GM18502 (cell line): ENCODE results near the gene NDUFS1.
A peak's percentile ranks its signal among the peaks of the same experiment; 100 is the strongest.
"Not testable (repeated sequence)": the region's sequence is repeated elsewhere in the genome, so short reads cannot be mapped to it uniquely, and the experiment has no call there.

Experiments
- ATAC-seq: cut with Tn5 transposase; IDR thresholded peaks from one replicate; pipeline ENCODE4 v1.9.1; 2021; ENCODE audit warnings: mild to moderate bottlenecking; ENCODE audit not compliant: unreplicated experiment, poor library complexity

NDUFS1 gene

DNA sequence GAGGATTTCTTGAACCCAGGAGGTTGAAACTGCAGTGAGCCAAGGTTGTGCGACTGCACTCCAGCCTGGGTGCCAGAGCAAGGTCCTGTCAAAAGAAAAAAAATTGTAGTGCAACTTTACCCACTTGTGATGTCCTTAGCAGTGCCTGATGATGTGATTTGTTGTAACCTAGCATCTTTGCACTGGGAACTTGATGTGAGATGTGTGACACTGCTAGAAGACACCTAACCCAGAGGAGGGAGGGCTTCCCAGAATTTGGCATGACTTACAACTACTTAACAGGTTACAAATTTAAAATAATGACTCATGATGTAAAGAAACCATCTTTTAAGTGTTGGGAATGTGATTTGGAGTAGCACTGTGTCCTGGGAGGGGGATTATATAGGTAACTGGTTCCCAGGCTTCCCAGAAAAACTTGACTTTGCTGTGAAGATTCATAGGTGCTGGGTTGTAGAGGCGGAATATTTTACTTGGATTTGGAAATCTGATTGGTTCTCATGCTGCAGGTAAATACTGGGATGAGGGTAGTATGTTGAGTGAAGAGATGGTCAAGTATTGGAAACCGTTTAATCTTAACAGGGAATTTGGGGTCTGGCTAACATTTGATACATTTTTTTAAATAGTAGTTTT is 4.1 kb upstream of the NDUFS1 start:
- no peak for ATAC-seq

DNA sequence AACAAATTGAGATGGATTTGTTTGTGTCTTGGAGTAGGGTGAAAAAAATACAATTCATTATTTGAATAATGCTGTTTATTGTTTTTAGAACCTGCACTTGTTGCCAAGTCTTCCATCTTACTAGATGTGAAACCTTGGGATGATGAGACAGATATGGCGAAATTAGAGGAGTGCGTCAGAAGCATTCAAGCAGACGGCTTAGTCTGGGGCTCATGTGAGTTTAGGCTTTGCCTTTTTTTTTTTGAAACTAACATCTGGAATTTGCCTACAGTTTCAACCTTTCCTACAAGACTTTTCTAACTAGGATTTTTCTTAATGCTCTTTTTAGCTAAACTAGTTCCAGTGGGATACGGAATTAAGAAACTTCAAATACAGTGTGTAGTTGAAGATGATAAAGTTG is 3.2 kb upstream of the NDUFS1 start:
- ATAC-seq: not testable (repeated sequence)

DNA sequence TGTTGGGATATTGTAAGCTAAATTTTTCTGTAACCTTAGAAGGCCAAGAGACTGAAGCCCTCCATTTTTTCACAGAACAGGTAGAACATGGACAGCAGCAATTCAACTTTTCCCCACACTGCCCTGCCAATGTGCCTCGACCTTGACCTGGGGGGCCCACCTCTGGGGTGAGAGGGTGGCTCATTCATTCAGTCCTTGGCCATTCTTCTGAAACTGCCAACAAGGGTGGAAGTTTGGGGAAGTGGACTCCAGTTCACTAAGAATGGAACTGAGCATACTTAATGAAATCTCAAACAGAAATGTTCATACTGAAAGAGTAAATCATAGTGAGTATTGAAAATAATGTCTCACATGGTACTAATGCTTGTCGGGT is 1.5 kb upstream of the NDUFS1 start:
- no peak for ATAC-seq

DNA sequence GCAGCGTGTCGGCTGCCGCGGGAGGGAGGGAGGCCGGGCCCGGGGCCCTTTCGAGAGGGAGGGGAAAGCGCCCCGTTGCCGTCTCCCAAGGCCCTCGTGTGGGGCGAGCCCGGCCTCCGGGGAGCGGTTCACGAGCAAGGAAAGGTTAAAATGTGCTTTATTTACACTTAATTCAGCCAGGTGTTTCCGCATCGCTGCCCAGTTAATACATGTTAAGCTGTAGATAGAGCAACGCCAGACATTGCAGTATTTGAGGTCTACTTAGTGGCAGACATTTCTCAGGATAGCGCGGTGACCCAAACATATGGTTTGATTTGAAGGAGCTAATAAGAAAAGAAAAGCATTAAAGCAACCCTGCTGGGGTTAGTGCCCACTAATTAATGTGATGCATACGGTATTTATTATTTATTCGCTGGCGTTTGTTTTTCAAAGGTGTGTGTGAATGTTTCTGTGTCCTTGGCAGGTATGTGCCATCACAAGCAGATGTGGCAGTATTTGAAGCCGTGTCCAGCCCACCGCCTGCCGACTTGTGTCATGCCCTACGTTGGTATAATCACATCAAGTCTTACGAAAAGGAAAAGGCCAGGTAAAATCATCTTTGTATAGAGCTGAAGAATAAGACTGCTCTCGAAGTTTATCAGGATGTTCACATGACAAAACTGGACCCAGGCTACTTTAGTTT is 1.0 kb upstream of the NDUFS1 start:
- ATAC-seq: peak; percentile 58

DNA sequence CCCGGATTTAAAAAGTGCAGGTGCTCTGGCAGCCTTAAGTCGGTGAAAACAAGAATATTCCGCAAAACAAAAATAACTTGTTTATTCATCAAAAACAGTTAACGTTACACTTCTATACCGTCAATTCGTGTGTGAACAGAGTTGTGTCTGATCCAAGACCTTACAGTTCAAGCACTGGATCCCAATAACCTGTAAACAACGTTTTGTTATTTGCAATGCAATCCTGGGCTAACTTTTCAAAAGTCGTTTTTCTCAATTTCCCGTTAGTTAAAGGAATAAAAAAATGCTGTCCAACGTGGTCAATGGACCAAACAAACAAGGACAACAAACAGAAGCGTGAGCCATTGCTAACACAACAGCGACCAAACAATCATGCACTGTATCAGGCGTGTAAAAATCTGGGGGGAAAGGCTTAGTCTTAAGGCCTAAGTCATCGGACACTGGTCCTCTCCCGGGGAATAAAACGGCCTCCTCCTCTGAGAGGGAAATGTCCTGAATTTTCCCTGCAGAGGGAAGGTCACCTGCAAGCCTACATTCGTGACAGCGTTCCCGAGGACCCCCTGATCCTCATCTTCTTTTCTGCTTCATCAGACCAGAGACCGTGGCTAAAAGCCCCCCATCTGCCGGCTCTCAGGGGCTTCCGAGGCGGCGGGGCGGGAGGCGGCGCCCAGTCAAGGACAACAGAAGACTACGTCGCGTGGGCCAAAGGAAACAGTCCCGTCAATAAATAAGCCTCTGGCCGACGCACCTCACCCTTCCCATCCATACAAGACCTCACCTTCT is 490 bp downstream of the NDUFS1 start:
- peak; percentile 15 for ATAC-seq

DNA sequence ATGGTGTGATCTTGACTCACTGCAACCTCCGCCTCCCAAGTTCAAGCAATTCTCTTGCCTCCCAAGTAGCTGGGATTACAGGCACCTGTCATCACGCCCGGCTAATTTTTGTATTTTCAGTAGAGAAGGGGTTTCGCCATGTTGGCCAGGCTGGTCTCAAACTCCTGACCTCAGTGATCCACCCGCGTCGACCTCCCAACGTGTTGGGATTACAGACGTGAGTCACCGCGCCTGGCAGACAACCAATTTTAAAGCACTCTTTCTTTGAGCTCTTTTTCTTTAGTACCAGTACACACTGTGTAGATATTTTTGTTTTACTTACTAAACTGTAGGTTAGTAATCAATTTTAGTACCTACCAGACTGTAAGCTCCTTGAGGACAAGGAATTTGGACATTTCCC is 2.2 kb downstream of the NDUFS1 start:
- ATAC-seq: not testable (repeated sequence)

DNA sequence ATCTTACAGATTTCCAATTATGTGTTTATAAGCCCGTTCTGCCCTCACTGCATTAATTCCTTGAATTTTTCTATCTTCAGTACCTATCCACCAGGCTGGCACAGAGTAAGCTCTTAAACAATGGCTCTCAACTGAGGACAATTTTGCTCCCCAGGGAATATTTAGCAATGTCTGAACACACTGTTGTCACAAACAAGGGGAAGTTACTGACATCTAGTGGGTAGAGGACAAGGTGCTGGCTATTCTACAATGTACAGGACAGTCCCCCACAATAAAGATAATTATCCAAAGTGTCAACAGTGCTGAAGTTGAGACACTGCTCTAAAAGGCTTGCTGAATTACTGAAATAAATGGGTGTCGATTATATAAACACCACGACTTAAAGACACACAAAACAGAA is 5.0 kb downstream of the NDUFS1 start:
- ATAC-seq: peak; percentile 45

DNA sequence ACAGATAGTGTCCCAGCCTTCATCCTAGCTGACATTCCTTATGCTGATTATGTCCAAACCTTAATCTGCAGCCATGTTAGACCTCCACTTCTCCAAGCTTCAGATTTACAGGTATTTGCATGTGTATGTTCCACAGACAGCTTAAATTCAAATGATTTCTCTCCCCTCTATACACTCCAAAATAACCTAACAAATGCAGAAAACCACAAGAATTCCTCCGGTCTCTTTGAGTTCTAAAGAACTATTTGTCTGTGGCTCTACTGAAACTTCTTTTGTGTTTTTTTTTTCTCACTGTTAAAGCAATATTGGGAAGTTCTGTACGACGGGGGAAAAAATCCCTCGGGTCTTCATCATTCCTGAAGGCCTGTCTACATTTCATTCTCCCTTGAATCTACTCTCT is 8.6 kb downstream of the NDUFS1 start:
- ATAC-seq: no peak

DNA sequence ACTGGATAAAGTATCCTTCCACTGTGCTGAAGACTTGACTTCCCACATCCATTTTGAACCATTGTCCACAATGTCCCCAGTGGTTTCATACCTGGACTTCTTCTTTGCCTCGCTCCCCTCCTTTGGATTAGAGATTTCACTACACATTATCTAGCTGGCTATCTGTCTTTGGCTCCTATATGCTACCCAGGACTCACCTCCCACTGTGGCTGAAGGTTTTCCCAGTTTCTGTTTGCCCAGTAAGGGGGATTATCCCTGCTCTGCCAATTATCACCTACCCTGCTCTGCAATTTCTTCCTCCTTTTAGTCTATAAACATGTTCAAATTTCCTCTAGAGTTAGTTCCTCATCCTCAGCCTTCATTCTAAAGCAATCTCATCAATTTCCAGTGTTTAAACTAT is 9.1 kb downstream of the NDUFS1 start:
- ATAC-seq: no peak

DNA sequence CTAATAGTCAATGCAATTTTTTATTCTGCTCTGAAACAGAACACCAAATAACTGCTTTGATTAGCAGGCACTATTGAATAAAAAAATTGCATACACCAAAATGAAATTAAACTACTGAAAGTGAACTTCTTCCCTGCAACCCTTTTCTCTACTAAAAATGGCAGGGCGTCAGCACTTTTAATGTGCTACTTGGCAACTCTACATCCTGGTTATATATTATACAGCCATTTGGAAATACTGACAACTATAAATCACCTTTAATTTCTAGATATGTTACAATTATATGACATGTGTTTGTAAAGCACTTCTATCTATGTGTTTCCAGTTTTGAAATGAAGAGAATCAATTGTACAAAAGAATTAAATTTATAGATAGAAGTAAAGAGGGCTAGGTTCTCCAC is 9.9 kb downstream of the NDUFS1 start:
- no peak for ATAC-seq

DNA sequence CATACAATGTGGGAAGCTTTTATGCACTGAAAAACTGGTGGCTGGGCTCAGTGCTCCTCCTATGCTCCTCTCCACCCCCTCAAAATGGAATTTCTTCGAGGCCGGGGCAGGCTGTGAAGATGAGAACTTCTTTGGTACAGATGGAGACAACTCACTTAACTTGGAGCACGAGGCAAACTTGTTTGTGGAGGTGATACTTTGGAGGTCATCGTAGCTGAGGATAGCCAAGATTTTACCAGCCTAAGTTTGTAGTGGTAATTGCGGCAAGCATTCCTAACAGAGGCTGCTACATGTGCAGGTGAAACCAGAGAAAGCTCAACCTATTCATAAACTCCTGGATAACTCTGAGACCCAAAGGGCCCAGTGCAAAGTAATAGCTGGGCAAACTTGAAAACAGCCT is 13.6 kb downstream of the NDUFS1 start:
- ATAC-seq: no peak

DNA sequence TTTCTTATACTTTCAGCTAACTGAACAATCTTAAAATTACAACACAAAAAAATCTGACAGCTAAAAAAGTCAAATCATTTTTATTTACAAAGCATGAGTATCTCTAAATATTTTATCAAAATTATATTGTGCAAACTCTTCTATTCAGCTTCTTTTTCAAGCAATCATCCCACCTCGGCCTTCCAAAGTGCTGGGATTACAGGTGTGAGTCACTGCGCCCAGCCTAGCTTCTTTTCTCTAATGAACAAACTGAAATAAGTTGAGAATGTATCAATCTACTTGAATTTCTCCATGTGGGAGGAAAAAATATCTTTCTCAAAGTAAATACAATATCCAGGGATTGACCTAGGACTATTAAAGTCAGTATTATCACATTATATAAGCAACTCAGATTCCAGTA is 14.9 kb downstream of the NDUFS1 start:
- no peak for ATAC-seq

DNA sequence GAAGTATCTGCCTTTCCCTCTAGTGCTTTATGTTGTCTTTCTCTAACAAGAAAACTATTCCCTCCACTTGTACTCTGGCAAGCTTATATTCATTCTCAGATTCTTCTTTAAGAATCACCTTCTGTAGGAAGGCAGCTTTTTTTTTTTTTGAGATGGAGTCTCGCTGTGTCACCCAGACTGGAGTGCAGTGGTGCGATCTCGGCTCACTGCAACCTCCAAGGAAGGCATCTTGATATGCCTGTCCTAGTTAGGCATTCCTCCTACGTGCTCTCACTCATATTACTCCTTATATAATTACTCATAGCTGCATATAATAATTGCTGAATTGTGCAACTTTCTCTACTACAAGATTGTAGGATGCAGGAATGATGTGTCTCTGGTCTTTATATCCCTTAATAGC is 15.8 kb downstream of the NDUFS1 start:
- ATAC-seq: no peak

DNA sequence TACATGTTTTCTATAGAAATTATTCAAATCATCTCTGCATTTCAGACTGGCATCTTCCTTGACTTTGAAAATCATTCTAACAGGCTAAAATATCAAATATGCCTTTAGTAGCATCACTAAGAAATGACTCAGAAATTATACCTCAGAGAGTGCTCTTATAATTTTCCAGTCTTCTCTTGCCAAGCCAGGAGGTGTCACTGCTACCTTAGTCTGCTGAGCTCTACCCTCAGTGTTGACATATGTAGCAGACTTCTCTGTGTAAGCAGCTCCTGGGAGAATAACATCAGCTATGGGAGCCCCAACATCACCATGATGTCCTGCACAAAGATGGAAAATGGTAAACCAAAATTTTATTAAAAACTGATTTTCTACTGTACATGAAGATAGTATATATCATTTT is 31.6 kb downstream of the NDUFS1 start:
- ATAC-seq: no peak

DNA sequence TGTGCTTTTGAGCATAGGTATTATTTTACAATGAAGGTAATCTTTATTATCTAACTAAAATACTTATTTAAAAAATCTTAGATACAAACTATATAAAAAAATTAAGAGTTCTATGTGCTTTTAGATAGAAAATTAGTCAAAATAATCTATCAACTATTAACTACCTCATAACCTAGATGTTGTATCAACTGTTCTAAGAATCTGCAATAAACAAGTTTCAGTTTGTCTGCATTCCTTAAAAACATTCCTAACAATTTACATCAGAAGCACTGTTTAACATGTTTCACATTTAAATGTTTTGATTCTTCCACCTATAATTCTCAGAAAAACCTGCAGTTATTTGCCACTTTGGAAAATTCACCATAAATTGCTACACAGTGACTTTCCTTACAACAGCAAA is 33.3 kb downstream of the NDUFS1 start:
- no peak for ATAC-seq

DNA sequence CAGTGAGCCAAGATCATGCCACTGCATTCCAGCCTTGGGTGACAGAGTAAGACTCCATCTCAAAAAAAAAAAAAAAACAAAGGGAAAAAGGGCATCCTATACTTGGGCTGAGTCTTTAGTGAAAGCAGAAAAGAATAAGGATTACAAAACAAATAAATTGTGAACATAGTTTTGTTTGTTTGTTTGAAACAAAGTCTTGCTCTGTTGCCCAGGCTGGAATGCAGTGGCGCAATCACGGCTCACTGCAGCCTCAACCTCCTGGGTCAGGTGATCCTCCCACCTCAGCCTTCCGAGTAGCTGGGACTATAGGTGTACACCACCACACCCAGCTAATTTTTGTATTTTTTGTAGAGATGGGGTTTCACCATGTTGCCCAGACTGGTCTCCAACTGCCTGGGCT is 36.7 kb downstream of the NDUFS1 start:
- ATAC-seq: not testable (repeated sequence)

DNA sequence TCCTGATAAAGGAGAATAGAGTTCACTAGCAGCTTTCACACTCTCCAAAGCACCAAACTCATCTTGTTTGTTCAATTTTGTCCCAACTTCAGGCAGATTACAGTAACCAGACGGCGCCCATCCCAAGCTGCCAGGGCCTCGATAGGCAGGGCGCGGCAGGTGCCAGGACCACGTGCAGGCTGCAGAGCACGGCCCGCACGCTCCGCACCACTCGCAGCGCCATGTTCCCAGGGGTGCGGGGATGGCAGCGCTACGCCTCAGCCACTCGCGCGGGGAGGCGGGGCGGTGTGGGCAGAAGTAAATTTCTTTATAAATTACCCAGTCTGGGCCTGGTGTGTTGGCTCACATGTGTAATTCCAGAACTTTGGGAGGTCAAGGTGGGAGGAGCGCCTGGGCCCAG is 43.0 kb downstream of the NDUFS1 start:
- ATAC-seq: no peak

DNA sequence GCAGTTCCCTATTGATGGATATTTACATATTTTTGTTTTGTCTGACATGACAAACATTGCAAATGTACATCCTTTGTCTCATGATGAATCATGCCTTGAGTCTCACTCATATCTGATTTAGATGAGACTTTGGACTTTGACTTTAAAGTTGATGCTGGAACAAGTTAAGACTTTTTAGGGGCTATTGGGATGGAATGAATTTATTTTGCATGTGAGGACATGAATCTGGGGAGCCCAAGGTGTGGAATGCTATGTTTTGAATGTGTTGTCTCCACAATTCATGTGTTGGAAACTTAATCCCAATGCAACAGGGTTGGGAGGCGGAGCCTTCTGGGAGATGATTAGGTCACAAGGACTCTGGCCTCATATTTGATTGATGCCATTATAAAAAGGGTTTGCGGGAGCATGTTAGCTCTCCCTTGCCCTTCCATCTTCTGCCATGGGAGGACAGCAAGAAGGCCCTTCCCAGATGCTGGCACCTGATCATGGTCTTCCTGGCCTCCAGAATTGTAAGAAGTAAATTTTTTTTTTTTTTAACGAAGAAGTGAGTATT is 44.1 kb downstream of the NDUFS1 start:
- ATAC-seq: no peak

DNA sequence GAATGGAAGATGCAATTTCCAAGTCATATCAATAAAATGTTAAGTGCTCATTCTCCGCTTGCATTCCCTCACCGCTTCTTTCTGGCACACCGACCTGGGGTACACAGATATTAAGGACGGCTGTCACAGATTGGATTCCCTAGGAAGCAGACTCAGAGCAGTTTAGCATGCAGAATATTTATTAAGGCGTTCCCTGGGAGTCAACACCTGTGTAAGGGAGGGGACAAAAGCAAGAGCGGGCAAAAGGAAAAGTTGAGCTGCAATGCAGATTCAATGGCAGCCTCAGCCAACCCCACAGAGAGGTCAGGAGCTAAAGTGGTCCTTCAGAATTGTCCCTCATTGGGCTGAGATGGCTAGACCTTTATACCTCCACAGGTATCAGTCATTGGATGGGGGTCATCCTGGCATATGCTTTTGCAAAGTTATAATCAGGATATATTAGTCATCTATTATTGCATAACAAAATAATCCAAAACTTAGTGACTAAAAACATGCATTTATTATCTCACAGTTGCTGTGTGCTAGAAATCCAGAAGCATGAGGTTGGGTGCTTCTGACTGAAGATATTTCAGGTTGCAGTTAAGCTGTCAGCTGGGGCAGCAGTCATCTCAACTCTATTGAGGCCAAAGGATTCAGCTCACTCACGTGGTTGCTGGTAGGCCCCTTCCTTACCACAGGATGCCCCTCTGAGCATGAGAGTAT is 46.2 kb downstream of the NDUFS1 start:
- no peak for ATAC-seq

DNA sequence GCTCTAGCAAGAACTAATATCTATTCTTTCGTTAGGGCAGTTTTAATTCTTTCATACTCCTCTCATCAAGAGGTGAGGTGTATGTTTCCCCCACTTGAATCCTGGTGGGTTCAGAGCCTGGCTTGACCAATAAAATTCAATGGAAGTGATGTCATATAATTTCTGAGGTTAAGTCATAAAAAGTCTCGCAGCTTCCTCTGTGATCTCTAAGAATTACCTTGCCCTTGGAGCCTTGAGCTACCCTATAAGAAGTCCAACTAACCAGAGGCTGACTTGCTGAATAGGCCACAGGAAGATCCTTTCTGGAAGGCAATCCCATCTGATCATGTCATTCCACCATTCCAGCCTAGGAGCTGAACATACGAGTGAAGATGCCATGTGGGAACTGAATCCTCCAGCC is 47.1 kb downstream of the NDUFS1 start:
- ATAC-seq: no peak

DNA sequence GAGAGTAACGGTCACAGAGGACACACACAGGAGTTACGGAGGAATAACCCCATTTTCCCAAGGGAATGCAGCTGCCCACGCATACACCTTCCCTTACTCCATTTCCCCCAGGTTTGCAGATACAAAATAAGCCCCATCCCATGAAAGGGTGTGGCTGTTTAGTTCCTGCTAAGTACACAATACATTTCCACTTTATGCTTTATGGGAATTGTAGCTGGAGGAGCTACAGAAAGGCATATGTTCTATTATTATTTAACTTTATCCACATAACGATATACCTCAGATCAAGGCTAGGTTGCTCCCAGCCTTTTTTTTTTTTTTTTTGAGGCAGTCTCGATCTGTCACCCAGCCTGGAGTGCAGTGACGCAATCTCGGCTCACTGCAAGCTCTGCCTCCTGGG is 50.5 kb downstream of the NDUFS1 start:
- no peak for ATAC-seq
